Erythroblast (primary cell): ENCODE results near the gene GGCT.

Source experiments
- DNase-seq, 2 experiments: peaks; one replicate each; lab custom pipeline; 2025; lab: John Stamatoyannopoulos, UW
- GATA1 ChIP-seq: IDR thresholded peaks from 2 replicates; pipeline ENCODE4 v1.6.1; 2011; ENCODE audit warnings: low read depth, mild to moderate bottlenecking, control low read depth, low read length, moderate library complexity
- POLR2A ChIP-seq: IDR thresholded peaks from 2 replicates; pipeline ENCODE4 v1.6.1; 2011; ENCODE audit warnings: mild to moderate bottlenecking, low read length

GGCT gene

DNA sequence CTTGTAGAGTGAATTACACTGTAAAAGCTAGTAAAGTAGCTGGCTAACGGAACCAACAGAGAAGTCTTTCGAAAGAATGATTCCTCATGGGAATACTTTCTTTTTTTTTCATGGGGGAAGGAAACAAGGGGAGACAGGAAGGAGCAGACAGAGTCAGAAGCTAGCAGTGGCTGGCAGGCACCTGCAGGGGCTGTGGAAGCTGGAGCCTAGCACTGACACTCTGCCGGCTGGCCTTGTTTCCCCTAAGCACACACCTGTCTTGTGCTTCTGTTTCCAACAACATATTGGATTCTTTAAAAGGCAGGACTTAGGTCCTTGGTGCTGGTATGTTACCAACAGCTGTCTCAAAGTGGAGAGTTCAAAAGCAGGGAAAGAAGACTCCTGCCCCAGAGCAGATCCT is 50.7 kb downstream of the GGCT start:
- no peak for TF ChIP-seq GATA1
- TF ChIP-seq POLR2A = no peak
- DNase-seq = no peak

DNA sequence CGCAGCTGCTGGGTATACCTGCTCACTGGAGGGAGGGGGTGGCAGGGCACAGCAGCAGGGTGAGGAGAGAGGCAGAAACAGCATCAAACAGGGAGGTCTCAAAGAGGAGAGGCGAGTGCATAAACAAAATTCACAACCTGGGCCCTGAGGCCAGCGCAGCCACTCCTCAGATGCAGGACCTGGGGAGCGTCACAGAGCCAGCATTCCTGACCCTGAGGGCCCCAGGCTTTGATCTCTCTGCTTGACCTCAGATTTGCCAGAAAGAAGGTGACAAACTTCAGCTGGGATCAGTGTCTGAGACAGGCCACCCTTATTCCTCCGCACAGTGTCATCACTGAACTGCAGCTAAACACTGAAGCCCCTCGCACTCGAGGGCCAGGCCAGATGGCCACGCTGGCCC is 51.6 kb downstream of the GGCT start:
- no peak for DNase-seq
- TF ChIP-seq GATA1 (no peak), POLR2A (no peak)

DNA sequence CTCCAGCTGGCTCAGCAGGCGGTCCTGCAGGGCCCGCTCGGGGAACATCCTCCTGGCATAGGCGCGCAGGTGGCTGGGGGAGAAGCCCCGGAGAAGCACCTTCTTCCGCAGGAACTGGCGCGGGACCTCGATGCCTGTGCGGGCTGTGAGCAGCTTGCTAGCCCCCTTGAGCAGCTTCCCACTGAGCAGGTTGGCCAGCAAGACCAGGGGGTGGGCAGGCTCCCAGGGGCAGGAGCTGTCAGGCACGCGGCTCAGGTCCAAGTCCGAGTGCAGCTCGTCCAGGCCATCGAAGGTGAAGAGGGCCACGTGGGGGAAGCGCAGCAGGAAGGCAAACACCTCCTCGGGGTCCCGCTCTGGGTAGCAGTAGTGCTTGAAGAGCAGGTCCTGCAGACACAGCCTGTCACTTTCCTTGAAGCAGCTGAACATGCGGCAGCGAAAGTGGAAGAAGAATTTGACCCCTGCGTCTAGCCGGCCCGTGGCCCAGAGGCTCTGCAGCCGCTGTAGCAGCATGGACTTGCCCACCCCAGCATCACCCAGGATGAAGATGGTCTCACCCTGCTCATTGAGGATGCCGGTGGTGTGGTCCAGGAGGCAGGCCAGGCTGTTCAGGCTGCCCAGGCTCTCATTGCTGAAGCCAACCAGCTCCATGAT is 52.2 kb downstream of the GGCT start:
- TF ChIP-seq GATA1 = no peak
- no peak for TF ChIP-seq POLR2A
- no peak for DNase-seq

DNA sequence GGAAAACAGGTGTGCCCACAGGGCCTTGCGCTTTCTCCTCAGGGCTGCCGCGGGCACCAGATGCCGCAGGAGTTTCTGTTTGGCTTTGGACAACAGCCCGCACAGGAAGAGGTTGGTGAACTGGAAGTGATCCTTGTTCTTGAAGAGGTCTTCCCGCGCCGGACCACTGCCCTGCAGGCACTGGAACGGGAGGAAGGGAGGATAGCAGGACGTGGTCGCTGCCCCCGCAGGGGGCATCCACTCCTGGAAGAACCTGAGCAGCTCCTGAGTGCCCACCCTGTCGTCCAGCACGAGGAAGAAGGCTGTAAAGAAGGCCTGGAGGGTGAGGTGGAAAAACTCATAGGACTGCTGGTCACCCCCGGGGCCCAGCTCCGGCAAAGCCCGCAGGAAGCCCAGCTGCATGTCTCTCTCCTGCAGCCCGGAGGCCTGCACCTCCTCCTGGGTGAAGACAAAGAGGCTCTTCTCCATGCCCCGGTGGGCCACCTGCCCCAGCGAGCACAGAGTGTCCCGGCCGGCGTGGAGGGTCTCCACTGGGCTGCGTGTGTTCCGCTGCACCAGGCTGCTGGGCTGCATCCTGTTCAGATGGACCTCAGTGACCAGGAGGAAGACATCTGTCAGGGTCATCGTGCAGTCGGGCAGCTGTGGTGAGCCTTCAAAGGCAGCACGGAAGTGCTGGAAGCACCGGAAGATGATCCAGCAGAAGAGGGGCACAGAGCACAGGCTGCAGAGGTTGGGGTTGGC is 52.9 kb downstream of the GGCT start:
- DNase-seq = no peak

DNA sequence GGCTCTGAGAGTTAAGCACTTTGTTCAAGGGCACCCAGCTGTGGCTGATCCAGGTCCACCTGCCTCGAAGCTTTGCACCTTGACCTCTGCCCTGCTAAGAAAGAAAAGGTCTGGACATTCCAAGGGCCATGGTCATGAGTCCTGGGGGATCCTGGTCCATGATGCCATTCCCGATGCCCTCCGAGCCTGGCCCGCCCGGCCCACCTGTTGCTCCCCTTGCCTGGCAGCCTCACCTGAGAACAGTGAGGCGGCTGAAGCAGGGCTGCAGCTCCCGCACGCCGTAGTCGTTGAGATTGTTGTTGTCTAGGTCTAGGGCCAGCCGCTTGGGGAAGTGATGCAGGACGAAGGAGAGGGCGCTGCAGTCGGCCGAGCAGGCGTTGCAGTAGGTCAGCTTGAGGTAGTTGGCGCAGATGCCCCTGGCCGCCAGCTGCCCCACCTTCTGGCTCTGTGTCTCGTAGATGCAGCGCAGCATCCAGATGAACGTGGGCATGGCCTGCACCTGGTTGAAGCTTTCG is 53.6 kb downstream of the GGCT start:
- TF ChIP-seq GATA1 (no peak), POLR2A (no peak)
- DNase-seq = no peak

More for the DNA sequence above, 52.9 kb downstream of the GGCT start:
- no peak for TF ChIP-seq GATA1
- TF ChIP-seq POLR2A = no peak

DNA sequence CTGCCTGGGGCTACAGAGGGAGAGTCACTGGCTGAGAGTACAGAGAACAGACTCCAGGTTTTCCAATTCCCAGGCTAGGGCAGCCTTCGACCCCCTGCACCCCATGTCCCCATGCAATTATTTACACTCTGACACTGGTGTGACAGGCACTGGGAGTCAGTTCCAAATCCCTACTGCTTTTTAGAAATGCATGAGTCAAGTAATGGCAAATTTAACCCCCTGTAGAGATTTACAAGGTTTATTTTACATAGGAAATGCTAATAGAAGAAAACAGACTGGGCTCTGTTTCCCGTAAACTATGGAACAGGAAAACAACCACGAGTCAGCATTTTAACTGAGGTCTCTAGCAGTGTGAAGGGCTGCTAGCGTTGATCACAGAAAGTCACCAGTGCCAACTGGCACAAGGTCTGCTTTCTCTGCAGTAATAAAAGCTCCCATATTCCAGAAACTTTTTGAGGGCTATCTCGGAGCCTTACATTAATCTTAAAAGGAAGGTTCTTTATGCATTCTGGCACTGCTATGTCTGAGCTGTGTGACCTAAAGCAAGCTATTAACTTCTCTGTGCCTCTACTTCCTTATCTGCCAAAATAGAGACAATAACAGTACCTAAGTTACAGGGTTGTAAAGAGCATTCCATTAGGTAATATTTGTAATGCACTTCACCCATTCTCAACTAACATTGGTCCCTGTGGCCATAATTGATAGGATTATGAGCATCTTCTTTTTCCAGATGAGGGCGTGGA is 54.2 kb downstream of the GGCT start:
- no peak for TF ChIP-seq POLR2A
- TF ChIP-seq GATA1 = no peak
- no peak for DNase-seq

DNA sequence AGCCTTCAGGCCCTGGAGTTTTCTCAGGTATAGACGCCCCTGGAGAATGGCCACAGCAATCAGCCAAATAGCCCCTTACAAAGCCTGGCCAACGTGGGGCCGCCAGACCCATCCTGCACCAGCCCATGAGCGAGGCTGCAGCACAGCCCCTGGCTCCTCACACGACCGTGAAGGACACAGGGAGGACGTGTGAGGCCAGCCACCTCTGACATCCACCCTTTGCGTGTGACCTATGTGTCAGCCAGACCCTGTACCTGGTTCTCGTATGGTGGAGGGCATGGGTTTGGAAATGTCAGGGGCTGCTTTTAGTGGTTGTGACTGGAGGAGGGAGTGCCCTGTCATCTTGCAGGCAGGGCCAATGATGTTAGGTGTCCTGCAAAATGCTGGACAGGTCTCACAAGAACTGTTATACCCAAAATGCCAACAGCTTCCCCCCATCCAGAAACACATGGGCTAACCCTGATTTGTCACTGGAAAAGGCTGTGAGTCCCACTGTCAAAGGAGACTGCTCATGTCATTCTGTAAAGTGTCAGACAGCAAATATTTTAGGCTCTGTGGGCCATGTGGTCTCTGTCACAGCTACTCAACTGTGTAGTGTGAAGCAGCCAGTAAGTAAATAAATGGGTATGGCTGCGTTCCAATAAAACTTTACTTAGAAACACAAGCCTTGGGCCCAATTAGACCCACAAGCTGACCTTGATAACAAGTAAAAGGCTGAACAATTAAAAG is 56.0 kb downstream of the GGCT start:
- DNase-seq = no peak
- TF ChIP-seq POLR2A = no peak
- TF ChIP-seq GATA1 = no peak

DNA sequence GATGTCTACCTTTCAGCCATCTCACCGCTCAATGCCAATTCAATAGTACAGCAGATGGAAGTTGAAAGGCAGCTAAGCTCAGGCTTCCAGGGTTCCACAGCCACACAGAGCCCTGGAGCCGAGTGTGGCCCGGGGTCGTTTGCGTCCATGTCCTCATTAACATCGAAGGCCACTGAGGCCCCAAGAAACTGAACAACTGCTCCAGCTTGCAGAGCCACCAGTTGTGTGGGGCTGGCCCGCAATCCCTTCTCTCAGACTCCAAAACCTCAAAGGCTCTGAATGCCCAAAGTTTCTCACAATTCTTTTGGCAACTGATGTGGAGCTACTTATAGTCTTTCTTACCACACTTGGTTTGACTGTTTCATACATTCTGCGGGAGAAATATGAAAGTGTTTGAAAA is 57.2 kb downstream of the GGCT start:
- TF ChIP-seq GATA1 (no peak), POLR2A (no peak)
- DNase-seq = no peak
